Measurements from ENCODE around the gene TBXA2R.

- TF ChIP-seq CTCF (IDR thresholded peaks at IDR 0.05) = no peak
- TF ChIP-seq ZFX (IDR thresholded peaks at IDR 0.05; ENCODE audit: borderline replicate concordance) = no peak
These were observed 905 bp downstream of the TBXA2R start for GRCh38 chr19:3605770-3606169.

Measured in 22Rv1 (cell line).